Activated B cell treated with CpG ODN at 0.5 μM for 24 hours (primary cell): ENCODE measurements around the gene CA10. TPM values are rescaled to one million over a fixed set of nuclear protein-coding genes. Genes with fewer than 3 reads are reported as not detected.

Source experiments
- ATAC-seq: fragments of 200-7000 bp; cut with Tn5 transposase; one replicate; pipeline ENCODE4 v1.10.0; 2021; ENCODE audit warnings: low read depth, mild to moderate bottlenecking, moderate library complexity
- CTCF ChIA-PET: fragments of 350-600 bp; sonication (Branson Sonifier 250); formaldehyde crosslinking; loops from one replicate; lab custom pipeline; 2021; ENCODE audit warnings: antibody characterized with exemption; lab: Charles Lee
- POLR2A ChIA-PET: fragments of 350-600 bp; sonication (Branson Sonifier 250); formaldehyde crosslinking; loops from one replicate; lab custom pipeline; 2021; ENCODE audit warnings: antibody characterized with exemption; lab: Charles Lee
- DNase-seq: peaks from one replicate; pipeline ENCODE4 v3.0.0; 2022
- H3K27ac Mint-ChIP-seq: one replicate; pipeline ENCODE4 v1.8.0; 2020; ENCODE audit warnings: mixed read lengths
- H3K27me3 Mint-ChIP-seq: one replicate; pipeline ENCODE4 v1.8.0; 2021; ENCODE audit warnings: mixed read lengths
- H3K36me3 Mint-ChIP-seq: one replicate; pipeline ENCODE4 v1.8.0; 2021; ENCODE audit warnings: low read depth, mixed read lengths
- H3K4me1 Mint-ChIP-seq: one replicate; pipeline ENCODE4 v1.8.0; 2021; ENCODE audit warnings: mixed read lengths
- H3K4me3 Mint-ChIP-seq: one replicate; pipeline ENCODE4 v1.8.0; 2020; ENCODE audit warnings: mild to moderate bottlenecking, mixed read lengths
- H3K9me3 Mint-ChIP-seq: one replicate; pipeline ENCODE4 v1.8.0; 2020; ENCODE audit warnings: mixed read lengths
- intact Hi-C: fragments of 100-400 bp; cut with micrococcal nuclease; formaldehyde crosslinking; loops from one replicate; pipeline ENCODE4 v1.15.1; 2024
- total RNA-seq: library from RNA; stranded (reverse); gene quantifications from 2 replicates; pipeline ENCODE4 v1.2.3, GENCODE V29; 2022
- TF ChIP-seq, protein P1 (sequence below): fragments of 200-600 bp; IDR thresholded peaks from one replicate; pipeline ENCODE4 v1.8.0; 2022; ENCODE audit warnings: antibody characterized with exemption, mild to moderate bottlenecking

The CA10 gene
- total RNA-seq, 1 donor from 2014 or later, result not detected

GRCh38 chr17:51674579-51675255 is 483.8 kb downstream of the CA10 start:
- Mint-ChIP-seq H3K9me3 (no peaks in the 10 kb centered on the region), H3K27me3 (no peaks in the 10 kb centered on the region), H3K4me1 (no peaks in the 10 kb centered on the region), H3K27ac (no peak overlapping the region), H3K4me3 (no peak overlapping the region), H3K36me3 (no peaks in the 10 kb centered on the region)
- no peak for ATAC-seq
- intact Hi-C loops, result no loop called here
- ChIA-PET CTCF (no interaction called here), POLR2A (no interaction called here)
- DNase-seq, result no peak
- TF ChIP-seq, protein P1, sequence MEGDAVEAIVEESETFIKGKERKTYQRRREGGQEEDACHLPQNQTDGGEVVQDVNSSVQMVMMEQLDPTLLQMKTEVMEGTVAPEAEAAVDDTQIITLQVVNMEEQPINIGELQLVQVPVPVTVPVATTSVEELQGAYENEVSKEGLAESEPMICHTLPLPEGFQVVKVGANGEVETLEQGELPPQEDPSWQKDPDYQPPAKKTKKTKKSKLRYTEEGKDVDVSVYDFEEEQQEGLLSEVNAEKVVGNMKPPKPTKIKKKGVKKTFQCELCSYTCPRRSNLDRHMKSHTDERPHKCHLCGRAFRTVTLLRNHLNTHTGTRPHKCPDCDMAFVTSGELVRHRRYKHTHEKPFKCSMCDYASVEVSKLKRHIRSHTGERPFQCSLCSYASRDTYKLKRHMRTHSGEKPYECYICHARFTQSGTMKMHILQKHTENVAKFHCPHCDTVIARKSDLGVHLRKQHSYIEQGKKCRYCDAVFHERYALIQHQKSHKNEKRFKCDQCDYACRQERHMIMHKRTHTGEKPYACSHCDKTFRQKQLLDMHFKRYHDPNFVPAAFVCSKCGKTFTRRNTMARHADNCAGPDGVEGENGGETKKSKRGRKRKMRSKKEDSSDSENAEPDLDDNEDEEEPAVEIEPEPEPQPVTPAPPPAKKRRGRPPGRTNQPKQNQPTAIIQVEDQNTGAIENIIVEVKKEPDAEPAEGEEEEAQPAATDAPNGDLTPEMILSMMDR, result no peak

DNA sequence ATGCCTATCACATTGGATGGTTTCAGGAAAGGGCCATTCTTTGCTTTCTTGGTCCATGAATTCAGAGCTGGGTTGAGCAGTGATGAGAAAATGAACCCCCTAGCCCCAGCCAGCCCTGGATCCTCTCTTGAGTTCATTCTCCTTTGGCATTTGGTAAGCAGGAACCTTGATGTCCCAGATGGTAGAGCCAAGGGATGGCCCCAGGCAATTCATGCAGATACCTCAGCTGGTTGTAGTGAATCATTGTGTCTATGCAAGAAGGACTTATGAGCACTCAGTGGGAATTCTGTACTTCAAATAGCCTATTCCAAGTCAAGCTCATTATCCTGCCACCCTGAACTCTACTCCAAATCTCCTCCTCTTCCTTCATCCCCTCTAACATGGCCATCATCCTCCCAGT is 485.4 kb downstream of the CA10 start:
- TF ChIP-seq, protein P1, result no peak
- ATAC-seq, result no peak
- no peak overlapping the region for H3K27ac Mint-ChIP-seq
- H3K36me3 Mint-ChIP-seq, result no peaks in the 10 kb centered on the region
- POLR2A ChIA-PET, result no interaction called here
- no peaks in the 10 kb centered on the region for H3K27me3 Mint-ChIP-seq
- DNase-seq, result no peak
- intact Hi-C loops, result no loop called here
- CTCF ChIA-PET, result no interaction called here
- H3K9me3 Mint-ChIP-seq, result no peaks in the 10 kb centered on the region
- H3K4me1 Mint-ChIP-seq, result no peaks in the 10 kb centered on the region
- H3K4me3 Mint-ChIP-seq, result no peak overlapping the region

DNA sequence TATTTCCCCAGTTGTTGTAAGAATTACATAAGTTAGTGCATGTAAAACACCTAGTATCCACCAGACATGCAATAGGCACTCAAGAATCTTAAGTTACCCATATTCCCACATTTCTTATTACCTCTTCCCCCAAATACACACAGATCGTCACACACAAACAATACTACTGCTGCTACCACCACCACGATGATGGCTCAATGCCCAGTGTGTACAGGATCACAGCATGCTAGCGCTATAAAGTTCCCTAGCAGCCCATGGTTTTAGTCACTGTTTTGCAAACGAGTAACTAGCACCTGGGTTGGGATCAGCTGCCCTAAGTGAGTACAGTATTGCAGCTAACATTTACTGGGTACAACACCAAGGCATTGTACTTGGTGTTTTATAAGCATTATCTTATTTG is 486.4 kb downstream of the CA10 start:
- ChIA-PET CTCF (no interaction called here), POLR2A (no interaction called here)
- no peak overlapping the region for H3K4me3 Mint-ChIP-seq
- no peaks in the 10 kb centered on the region for H3K36me3 Mint-ChIP-seq
- no peak overlapping the region for H3K27ac Mint-ChIP-seq
- TF ChIP-seq, protein P1, result no peak
- no peaks in the 10 kb centered on the region for H3K4me1 Mint-ChIP-seq
- no peak for DNase-seq
- H3K9me3 Mint-ChIP-seq, result no peaks in the 10 kb centered on the region
- no peak for ATAC-seq
- no peaks in the 10 kb centered on the region for H3K27me3 Mint-ChIP-seq
- intact Hi-C loops, result no loop called here

- Mint-ChIP-seq H3K4me3 (no peak overlapping the region), H3K36me3 (no peaks in the 10 kb centered on the region), H3K9me3 (no peaks in the 10 kb centered on the region), H3K27me3 (no peaks in the 10 kb centered on the region), H3K4me1 (no peaks in the 10 kb centered on the region), H3K27ac (no peak overlapping the region)
- TF ChIP-seq, protein P1, result no peak
- intact Hi-C loops, result no loop called here
- ATAC-seq (no peak), DNase-seq (no peak)
- CTCF ChIA-PET, result no interaction called here
- POLR2A ChIA-PET, result no interaction called here
These were observed 487.6 kb downstream of the CA10 start for GRCh38 chr17:51670899-51671298.

- Mint-ChIP-seq H3K27ac (no peak overlapping the region), H3K36me3 (no peaks in the 10 kb centered on the region), H3K4me3 (no peak overlapping the region), H3K9me3 (no peaks in the 10 kb centered on the region), H3K27me3 (no peaks in the 10 kb centered on the region), H3K4me1 (no peaks in the 10 kb centered on the region)
- ChIA-PET POLR2A (no interaction called here), CTCF (no interaction called here)
- TF ChIP-seq, protein P1, result no peak
- intact Hi-C loops, result no loop called here
- DNase-seq (no peak), ATAC-seq (no peak)
These were observed 489.6 kb downstream of the CA10 start for GRCh38 chr17:51668963-51669246.
